ENCODE measurements around the gene BHLHA9. TPM values are rescaled to one million over a fixed set of nuclear protein-coding genes. Genes with fewer than 3 reads are reported as not detected.

Gene BHLHA9
- total and polyA plus RNA-seq, 2 of the 8 experiments (the other 6 are each of a cell fraction or from before 2014, with no cell fraction given): 0.29 to 0.34 TPM

GRCh38 chr17:1280652-1281051, 10.4 kb downstream of the BHLHA9 start:
- DNase-seq (ENCODE audit: low read depth in 1 of 2, low spot score in 2 of 2) (no peak), FAIRE-seq (no peak)
- H3K18ac ChIP-seq (ENCODE audit: extremely low read depth, low read length): no peak overlapping the region
- peaks cover 0 to 1% of the 10 kb centered on the region in 2 experiments for H4K20me1 ChIP-seq (replicated peaks in 1 of 2; ENCODE audit: control insufficient read depth in 1 of 2, insufficient read depth in 2 of 2, low read length in 2 of 2)
- H4K8ac ChIP-seq (ENCODE audit: extremely low read depth, insufficient read depth, low read length): no peak overlapping the region
- no peak overlapping the region for H2BK5ac ChIP-seq (ENCODE audit: low read depth, low read length)
- H3K4me3 ChIP-seq (ENCODE audit: extremely low read depth in 1 of 4, insufficient read depth in 2 of 4, low read depth in 3 of 4, low read length in 4 of 4): no peak overlapping the region
- H3K27me3 ChIP-seq (replicated peaks in 1 of 4; ENCODE audit: control insufficient read depth in 3 of 4, extremely low read depth in 1 of 4, insufficient read depth in 3 of 4, low read length in 3 of 4): no peaks in the 10 kb centered on the region
- CTCF ChIA-PET (ENCODE audit: partially characterized antibody): interaction anchor here (1.0 to 5.5 kb wide), 9 partner anchors 11 to 252 kb away, joined by 3 to 54 read pairs (median 4); no protein-coding TSS in a partner anchor
- no peak overlapping the region for H2BK120ac ChIP-seq (replicated peaks; ENCODE audit: low read depth, low read length)
- H3K4ac ChIP-seq (replicated peaks; ENCODE audit: insufficient read length, low read depth, low read length): no peak overlapping the region
- H3K14ac ChIP-seq (ENCODE audit: insufficient read length): no peak overlapping the region
- no peak overlapping the region for H2BK12ac ChIP-seq (ENCODE audit: low read depth, low read length)
- POLR2A ChIA-PET (ENCODE audit: partially characterized antibody): interaction anchor here (0.5 to 0.9 kb wide), 2 partner anchors 51 to 53 kb away, joined by 3 to 6 read pairs; no protein-coding TSS in a partner anchor
- H3K36me3 ChIP-seq (ENCODE audit: control insufficient read depth in 2 of 4, insufficient read depth in 4 of 4, low read length in 3 of 4): no peaks in the 10 kb centered on the region
- H3K79me1 ChIP-seq (ENCODE audit: low read depth, low read length): no peaks in the 10 kb centered on the region
- no peak overlapping the region for H3K4me2 ChIP-seq (ENCODE audit: insufficient read depth in 1 of 2, low read depth in 2 of 2, low read length in 2 of 2)
- H2AK5ac ChIP-seq (ENCODE audit: low read depth, low read length): no peak overlapping the region
- H3K9me3 ChIP-seq (ENCODE audit: insufficient read depth in 2 of 2, low read depth in 1 of 2, low read length in 1 of 2): 0 out of 4 replicates have a peak, but pooled peaks cover 0 to 2% of the 10 kb centered on the region in 2 experiments
- no peak overlapping the region for H3K23ac ChIP-seq (ENCODE audit: insufficient read length)
- no peak overlapping the region for H2AFZ ChIP-seq (ENCODE audit: low read length)
- H3K9ac ChIP-seq (replicated peaks in 1 of 4; ENCODE audit: extremely low read depth in 1 of 4, low read depth in 3 of 4, low read length in 3 of 4): no peak overlapping the region
- peaks cover 0 to 2% (median 0%) of the 10 kb centered on the region in 4 experiments; a peak in 3 of 7 replicates for H3K4me1 ChIP-seq (replicated peaks in 1 of 4; ENCODE audit: control insufficient read depth in 3 of 4, insufficient read depth in 4 of 4, low read length in 3 of 4)
- no peak overlapping the region for H2BK15ac ChIP-seq (ENCODE audit: low read length)
- 91% methylated on average over 19 of the region's 23 CpGs; no CpG with 5 or more reads in 1 of the 2 experiments for WGBS, 2 experiments (ENCODE audit: extremely low coverage in 1 of 2, insufficient coverage in 1 of 2, insufficient read length in 1 of 2, insufficient replicate concordance in 2 of 2, low coverage in 1 of 2, low lambda C conversion rate in 2 of 2, missing lambda C conversion rate in 1 of 2)
- H2BK20ac ChIP-seq (ENCODE audit: low read length): no peak overlapping the region
- peaks cover 1% of the 10 kb centered on the region; the same call in 1 of the 2 replicates for H3K23me2 ChIP-seq (ENCODE audit: low read depth, low read length)
- H4K5ac ChIP-seq (ENCODE audit: insufficient read length, low read depth, low read length): no peak overlapping the region
- no peak overlapping the region for H3K56ac ChIP-seq (replicated peaks; ENCODE audit: insufficient read length, low read depth, low read length)
- H4K91ac ChIP-seq (replicated peaks; ENCODE audit: insufficient read length, low read length): no peak overlapping the region
- no peak overlapping the region for H3K27ac ChIP-seq (ENCODE audit: low read depth, low read length)
- H3K79me2 ChIP-seq (ENCODE audit: control insufficient read depth in 1 of 2, insufficient read depth in 2 of 2, low read length in 2 of 2): no peaks in the 10 kb centered on the region
- no peak for TF ChIP-seq EZH2 (IDR thresholded peaks at IDR 0.05; ENCODE audit: low read depth, low read length, severe bottlenecking)
- TF ChIP-seq MAFK (IDR thresholded peaks at IDR 0.05; ENCODE audit: low read depth, low read length): no peak
- no peak for TF ChIP-seq ATF2 (IDR thresholded peaks at IDR 0.05; ENCODE audit: low read length)
- TF ChIP-seq ASH2L (IDR thresholded peaks at IDR 0.05; ENCODE audit: low read length): no peak
- TF ChIP-seq HDAC6 (IDR thresholded peaks at IDR 0.05; ENCODE audit: low read depth, low read length): no peak
- no peak for TF ChIP-seq CBX5 (IDR thresholded peaks at IDR 0.05; ENCODE audit: low read depth, low read length)
- no peak for TF ChIP-seq BRCA1 (IDR thresholded peaks at IDR 0.05; ENCODE audit: low read depth, low read length)
- TF ChIP-seq GABPA (IDR thresholded peaks at IDR 0.05; ENCODE audit: borderline replicate concordance, insufficient read depth, low read length): no peak
